NCI-H2029 treated with DMSO at 0.1 percent for 48 hours (cell line): ENCODE results near the gene LIN37.
A peak's percentile ranks its signal among the peaks of the same experiment; 100 is the strongest.
"Not testable (repeated sequence)": the region's sequence is repeated elsewhere in the genome, so short reads cannot be mapped to it uniquely, and the experiment has no call there.

Source experiments
- DNase-seq: peaks from one replicate; lab custom pipeline; 2025; lab: John Stamatoyannopoulos, UW

LIN37 gene

DNA sequence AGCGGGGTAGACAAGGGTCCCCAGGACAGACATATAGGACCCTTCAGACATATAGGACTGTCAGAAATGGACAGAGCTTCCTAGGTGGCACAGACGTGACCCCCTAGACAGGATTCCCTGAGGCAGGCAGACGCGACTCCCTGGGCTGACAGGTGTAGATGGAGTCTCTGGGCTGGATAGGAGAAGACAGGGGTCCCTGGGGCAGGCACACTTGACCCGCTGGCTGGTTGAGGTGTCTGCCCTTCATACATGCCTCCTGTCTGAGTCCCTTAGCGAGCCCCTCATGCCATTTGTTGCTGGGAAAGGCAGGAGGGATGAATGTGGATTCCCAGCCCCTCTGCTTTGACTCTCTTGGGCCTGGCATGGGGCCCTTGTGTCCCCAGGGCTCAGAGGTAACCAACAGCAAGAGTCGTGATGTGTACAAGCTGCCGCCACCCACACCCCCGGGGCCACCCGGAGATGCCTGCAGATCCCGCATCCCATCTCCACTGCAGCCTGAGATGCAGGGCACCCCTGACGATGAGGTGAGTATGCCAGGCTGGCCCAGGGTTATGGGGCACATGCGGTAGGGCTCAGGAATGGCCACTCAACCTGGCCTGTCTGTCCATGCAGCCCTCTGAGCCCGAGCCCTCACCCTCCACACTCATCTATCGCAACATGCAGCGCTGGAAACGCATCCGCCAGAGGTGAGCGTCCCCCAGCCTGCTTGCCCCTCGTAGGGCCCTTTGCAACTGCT, 5.4 kb downstream of the LIN37 start:
- DNase-seq: no peak

DNA sequence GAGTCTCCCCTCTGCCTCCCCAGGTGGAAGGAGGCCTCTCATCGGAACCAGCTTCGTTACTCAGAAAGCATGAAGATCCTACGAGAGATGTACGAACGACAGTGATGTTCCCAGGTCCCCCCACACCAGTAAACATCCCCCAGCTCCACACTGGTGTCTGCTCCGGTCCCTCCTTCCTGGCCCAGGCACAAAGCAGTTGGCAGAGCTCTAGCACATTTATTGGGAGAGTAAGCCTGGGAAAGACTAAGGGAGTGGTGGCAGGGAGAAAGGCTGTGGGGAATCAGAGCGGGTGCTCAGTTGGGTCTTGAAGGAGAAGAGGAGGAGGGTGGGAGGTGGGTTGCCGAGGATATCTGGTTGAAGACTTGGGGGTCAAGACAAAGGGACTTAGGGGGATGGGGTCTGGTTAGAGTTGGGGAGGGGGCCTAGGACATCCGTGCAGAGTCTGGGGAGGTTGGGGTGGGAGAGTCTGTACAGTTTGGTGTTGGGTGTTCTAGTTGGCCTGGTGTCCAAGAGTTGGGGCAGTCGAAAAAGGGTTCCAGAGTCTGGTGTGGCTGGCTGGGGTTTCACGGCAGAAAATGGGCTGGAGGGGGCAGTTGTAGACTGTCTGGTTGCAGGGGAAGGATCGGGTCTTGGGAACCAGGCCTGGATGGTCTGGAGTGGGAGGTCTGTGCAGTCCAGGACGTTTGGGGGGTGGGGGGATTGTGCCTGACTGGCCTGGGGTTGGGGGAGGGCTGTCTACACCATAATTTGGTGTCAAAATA, 6.2 kb downstream of the LIN37 start:
- no peak for DNase-seq

GRCh38 chr19:35755131-35755549, 6.8 kb downstream of the LIN37 start:
- DNase-seq: no peak

GRCh38 chr19:35755550-35756376, 7.4 kb downstream of the LIN37 start:
- no peak for DNase-seq

GRCh38 chr19:35756377-35757230, 8.2 kb downstream of the LIN37 start, which contains the start of gene HSPB6:
HSPB6 (minus strand) TSS chr19:35757029; CDS start chr19:35757008, 21 bp downstream.
- DNase-seq: peak; percentile 47

DNA sequence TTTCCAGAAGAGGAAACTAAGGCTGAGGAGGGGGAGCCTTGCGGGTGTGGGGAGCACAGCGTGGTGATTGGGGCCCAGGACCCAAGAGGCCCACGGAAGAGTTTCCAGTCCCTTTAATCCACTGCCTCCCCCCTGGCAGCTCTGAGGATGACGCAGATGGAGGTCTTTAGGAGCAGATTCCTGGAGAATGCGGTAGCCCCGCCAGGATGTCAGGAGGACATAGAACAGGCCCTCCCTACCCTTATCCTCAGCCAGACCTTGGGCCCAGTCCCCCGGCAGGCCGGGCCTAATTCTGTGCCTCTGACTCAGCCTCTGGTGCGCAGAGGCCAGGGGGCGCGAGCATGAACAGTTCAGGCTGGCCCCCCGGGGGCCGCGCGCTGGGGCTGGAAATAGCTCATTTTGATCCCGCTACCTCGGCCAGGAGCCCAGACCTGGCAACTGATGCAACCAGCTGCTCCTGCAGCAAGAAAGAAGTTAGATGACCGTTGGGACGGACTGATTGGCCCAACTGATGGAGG, 8.9 kb downstream of the LIN37 start:
- no peak for DNase-seq

GRCh38 chr19:35757749-35758608, 9.6 kb downstream of the LIN37 start, which contains the start of gene PROSER3:
PROSER3 (plus strand) TSS chr19:35758176; CDS start chr19:35758216, 40 bp downstream.
- peak; percentile 98 for DNase-seq

DNA sequence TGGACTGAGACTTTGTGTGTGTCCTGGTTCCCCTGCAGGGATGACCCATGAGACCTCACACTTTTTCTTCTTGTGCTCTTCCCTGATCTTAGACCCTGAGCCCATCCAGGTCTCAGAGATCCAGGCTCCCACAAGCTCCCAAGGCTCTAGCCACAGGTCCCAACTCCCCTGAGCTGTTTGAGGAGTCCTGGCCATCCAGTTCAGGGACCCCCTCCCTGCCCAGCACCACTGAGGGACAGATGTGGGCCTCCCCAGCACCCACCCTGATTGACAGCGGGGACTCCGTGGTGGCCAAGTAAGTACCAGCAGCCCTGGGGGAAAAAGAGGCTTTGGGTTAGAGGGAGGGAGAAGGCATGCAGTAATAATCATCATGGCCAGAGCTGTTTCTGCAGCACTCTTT, 11.3 kb downstream of the LIN37 start:
- DNase-seq: no peak

DNA sequence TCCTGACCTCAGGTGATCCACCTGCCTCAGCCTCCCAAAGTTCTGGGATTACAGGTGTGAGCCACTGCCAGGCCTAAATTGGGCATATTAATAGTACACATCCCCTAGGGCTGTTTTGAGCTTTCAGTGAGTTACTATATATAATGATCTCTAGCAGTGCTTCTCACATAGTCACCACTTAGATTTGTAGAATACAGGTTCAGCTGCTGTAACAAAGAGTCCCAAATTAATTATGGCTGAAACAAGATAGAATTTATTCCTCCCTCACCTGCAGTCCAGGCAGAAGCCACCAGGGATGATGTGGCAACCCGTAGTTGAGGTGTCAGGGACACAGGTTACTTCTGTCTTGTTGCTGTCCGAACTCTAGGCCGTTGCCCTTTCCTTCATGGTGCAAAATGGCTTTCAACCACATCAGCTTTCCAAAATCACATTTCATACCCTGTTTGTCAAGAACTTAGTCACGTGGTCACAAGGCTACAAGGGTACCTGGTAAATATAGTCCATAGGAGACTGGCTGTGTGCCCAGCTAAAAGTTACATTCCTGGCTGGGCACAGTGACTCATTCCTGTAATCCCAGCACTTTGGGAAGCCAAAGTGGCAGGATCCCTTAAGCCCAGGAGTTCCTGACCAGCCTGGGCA, 12.5 kb downstream of the LIN37 start:
- DNase-seq: no peak

- DNase-seq: no peak
Measured at GRCh38 chr19:35764432-35765315, 16.3 kb downstream of the LIN37 start.

DNA sequence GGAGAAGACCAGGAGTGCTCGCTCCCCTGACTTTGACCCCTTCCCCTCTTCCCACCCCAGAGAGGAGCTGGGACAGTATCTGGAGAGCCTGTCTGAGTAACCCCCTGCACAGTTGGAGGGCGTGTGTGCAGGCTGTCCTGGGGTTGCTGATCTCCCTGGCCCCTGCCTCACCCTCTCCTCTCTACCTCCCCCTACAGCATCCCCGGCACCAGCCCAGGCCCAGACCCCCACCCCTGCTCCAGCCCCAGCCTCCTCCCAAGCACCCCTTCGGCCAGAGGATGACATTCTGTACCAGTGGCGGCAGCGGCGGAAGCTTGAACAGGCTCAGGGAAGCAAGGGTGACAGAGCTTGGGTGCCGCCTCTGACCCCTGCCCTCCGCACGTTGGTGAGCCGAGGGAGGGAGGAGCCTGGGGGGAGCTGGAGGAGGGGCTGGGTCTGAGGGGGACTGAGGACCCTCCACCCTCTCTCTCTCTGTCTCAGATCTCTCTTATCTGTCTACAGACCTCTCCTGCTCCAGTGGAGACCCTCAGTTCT, 18.3 kb downstream of the LIN37 start:
- DNase-seq: no peak

- DNase-seq: no peak
Measured at GRCh38 chr19:35767288-35768081, 19.1 kb downstream of the LIN37 start.

DNA sequence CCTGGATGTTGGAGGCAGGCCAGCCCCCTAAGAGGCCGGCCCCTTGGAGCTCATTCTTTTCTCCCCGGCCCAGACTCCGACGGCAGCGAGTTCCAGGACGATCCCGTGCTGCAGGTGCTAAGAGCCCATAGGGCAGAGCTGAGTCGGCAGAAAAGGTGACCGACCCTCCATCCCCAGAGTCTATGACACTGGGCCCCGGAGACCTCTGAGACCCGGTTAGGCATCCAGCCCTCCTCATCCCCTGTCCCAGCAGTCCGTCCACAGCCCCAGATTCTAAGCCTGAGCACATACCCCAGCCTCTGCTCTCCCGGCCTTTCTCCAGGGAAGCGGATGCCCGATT, 19.7 kb downstream of the LIN37 start:
- no peak for DNase-seq

DNA sequence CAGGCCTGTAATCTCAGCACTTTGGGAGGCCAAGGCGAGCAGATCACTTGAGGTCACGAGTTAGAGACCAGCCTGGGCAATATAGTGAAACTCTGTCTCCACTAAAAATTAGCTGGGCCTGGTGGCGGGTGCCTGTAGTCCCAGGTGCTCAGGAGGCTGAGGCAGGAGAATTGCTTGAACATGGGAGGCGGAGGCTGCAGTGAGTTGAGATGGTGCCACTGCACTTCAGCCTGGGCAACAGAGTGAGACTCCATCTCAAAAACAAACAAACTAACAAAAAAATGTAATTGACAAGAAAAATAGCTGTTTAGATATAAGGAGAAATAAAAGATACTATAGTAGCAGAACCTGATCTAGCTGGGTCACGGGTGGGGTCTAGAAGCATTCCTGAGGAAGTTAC, 24.0 kb downstream of the LIN37 start:
- DNase-seq: not testable (repeated sequence)

GRCh38 chr19:35773020-35773806, 24.8 kb downstream of the LIN37 start:
- no peak for DNase-seq

DNA sequence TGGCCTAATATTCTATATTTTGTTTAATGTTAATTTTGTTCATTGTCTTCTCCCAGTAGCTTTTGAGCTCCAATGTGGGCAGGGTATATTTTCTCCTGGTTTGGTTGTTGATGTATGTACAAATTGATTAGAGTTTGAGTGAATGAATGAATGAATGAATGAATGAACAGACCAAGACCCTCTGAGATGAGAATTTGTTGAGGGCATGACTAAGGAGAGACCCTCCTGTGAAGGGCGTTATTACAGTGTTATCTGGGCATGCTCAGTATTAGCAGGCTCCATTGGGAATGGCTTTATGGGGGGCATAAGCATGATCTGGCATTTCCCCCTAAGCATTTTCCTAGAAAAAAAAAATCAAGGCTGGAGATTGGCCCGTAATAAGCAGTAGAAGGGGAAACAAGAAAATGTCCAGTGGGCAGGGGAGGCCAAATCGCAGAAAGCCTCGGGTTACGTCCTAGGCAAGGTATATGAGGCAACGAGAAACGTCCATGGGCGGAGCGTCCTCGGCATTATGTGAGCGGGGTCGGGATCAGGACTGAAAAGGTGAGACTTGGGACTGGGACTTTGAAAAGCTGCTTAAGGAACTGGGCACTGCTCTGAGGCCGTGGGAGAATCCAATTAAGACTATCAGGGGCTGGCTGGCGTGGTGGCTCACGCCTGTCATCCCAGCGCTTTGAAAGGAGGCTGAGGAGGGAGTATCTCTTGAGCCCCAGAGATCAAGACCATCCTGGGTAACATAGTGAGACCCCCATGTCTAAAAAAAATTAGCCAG, 26.1 kb downstream of the LIN37 start:
- no peak for DNase-seq
